ENCODE data around the gene ASB3.

DNA sequence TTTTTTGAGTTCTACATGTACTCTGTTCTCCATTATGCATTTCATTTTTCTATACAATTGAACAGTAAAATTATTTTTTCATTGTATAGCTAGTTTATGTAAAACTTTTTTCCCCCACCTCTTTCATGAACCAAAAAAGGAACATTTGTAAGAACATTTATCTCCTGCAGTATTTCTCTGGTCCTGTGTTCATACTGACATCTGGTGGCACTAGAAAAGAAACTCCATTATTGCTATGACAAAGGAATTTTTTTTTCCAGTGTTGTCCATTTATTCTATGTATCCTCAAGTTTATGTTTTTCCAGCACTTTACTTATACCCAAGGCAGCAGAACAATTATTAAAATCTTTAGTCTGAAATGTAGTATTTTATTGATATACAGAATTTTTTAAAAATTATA is 46.6 kb downstream of the ASB3 start:
- TF ChIP-seq, protein P1, sequence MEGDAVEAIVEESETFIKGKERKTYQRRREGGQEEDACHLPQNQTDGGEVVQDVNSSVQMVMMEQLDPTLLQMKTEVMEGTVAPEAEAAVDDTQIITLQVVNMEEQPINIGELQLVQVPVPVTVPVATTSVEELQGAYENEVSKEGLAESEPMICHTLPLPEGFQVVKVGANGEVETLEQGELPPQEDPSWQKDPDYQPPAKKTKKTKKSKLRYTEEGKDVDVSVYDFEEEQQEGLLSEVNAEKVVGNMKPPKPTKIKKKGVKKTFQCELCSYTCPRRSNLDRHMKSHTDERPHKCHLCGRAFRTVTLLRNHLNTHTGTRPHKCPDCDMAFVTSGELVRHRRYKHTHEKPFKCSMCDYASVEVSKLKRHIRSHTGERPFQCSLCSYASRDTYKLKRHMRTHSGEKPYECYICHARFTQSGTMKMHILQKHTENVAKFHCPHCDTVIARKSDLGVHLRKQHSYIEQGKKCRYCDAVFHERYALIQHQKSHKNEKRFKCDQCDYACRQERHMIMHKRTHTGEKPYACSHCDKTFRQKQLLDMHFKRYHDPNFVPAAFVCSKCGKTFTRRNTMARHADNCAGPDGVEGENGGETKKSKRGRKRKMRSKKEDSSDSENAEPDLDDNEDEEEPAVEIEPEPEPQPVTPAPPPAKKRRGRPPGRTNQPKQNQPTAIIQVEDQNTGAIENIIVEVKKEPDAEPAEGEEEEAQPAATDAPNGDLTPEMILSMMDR (IDR thresholded peaks at IDR 0.05) = peak; percentile 56; the same call in 1 of the 2 replicates
- TF ChIP-seq POLR2AphosphoS5 (IDR thresholded peaks at IDR 0.05; ENCODE audit: low read depth, low read length) = no peak
- TF ChIP-seq, protein P2, sequence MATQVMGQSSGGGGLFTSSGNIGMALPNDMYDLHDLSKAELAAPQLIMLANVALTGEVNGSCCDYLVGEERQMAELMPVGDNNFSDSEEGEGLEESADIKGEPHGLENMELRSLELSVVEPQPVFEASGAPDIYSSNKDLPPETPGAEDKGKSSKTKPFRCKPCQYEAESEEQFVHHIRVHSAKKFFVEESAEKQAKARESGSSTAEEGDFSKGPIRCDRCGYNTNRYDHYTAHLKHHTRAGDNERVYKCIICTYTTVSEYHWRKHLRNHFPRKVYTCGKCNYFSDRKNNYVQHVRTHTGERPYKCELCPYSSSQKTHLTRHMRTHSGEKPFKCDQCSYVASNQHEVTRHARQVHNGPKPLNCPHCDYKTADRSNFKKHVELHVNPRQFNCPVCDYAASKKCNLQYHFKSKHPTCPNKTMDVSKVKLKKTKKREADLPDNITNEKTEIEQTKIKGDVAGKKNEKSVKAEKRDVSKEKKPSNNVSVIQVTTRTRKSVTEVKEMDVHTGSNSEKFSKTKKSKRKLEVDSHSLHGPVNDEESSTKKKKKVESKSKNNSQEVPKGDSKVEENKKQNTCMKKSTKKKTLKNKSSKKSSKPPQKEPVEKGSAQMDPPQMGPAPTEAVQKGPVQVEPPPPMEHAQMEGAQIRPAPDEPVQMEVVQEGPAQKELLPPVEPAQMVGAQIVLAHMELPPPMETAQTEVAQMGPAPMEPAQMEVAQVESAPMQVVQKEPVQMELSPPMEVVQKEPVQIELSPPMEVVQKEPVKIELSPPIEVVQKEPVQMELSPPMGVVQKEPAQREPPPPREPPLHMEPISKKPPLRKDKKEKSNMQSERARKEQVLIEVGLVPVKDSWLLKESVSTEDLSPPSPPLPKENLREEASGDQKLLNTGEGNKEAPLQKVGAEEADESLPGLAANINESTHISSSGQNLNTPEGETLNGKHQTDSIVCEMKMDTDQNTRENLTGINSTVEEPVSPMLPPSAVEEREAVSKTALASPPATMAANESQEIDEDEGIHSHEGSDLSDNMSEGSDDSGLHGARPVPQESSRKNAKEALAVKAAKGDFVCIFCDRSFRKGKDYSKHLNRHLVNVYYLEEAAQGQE (IDR thresholded peaks at IDR 0.05; ENCODE audit: insufficient read depth in 1 of 2, low read depth in 2 of 2, low read length in 1 of 2) = no peak
- TF ChIP-seq SIN3A (IDR thresholded peaks at IDR 0.05; ENCODE audit: borderline replicate concordance, insufficient read depth, low read depth, low read length) = no peak
- TF ChIP-seq TCF7L2 (IDR thresholded peaks at IDR 0.05; ENCODE audit: low read depth, low read length) = no peak

All from Panc1 (cell line).